ENCODE results near the gene DHRS7. TPM values are rescaled to one million over a fixed set of nuclear protein-coding genes. Genes with fewer than 3 reads are reported as not detected.

DHRS7 gene
- total and polyA plus RNA-seq, 2 of the 8 experiments (the other 6 are each of a cell fraction or from before 2014, with no cell fraction given): 10.8 to 27.5 TPM

DNA sequence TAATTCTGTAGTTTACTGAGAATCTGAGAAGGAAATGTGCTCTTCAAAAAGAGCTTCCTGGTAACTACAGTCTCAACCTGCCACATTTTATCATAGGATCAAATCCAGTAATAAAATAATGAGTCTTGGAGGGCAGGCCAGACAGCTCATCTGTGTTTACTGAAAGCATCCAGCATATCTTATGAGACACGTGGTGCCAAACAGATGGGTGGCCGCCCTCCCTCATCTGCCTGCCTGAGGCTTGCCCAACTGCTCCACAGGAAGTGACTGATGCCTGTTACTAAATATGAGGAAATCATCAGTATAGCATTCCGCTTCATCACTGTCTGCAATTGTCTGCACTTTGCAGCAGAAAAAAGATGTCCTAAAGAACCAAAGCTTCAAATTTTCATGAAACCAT is 13.5 kb downstream of the DHRS7 start:
- Histone ChIP-seq H2BK120ac (replicated peaks; ENCODE audit: low read depth, low read length) (no peak overlapping the region), H2BK15ac (ENCODE audit: low read length) (no peak overlapping the region), H3K9me3 (ENCODE audit: insufficient read depth in 2 of 2, low read depth in 1 of 2, low read length in 1 of 2) (no peaks in the 10 kb centered on the region), H3K79me1 (ENCODE audit: low read depth, low read length) (no peaks in the 10 kb centered on the region), H3K56ac (replicated peaks; ENCODE audit: insufficient read length, low read depth, low read length) (no peak overlapping the region), H4K91ac (replicated peaks; ENCODE audit: insufficient read length, low read length) (no peak overlapping the region), H4K20me1 (replicated peaks in 1 of 2; ENCODE audit: control insufficient read depth in 1 of 2, insufficient read depth in 2 of 2, low read length in 2 of 2) (no peaks in the 10 kb centered on the region), H2BK5ac (ENCODE audit: low read depth, low read length) (no peak overlapping the region), H3K79me2 (ENCODE audit: control insufficient read depth in 1 of 2, insufficient read depth in 2 of 2, low read length in 2 of 2) (no peaks in the 10 kb centered on the region), H3K4me1 (replicated peaks in 1 of 4; ENCODE audit: control insufficient read depth in 3 of 4, insufficient read depth in 4 of 4, low read length in 3 of 4) (peaks cover 0 to 2% (median 0%) of the 10 kb centered on the region in 4 experiments; a peak in 1 of 7 replicates), H3K23me2 (ENCODE audit: low read depth, low read length) (no peaks in the 10 kb centered on the region), H2AK5ac (ENCODE audit: low read depth, low read length) (no peak overlapping the region), H4K5ac (ENCODE audit: insufficient read length, low read depth, low read length) (no peak overlapping the region), H4K8ac (ENCODE audit: extremely low read depth, insufficient read depth, low read length) (no peak overlapping the region), H3K27ac (ENCODE audit: low read depth, low read length) (no peak overlapping the region), H3K9ac (replicated peaks in 1 of 4; ENCODE audit: extremely low read depth in 1 of 4, low read depth in 3 of 4, low read length in 3 of 4) (no peak overlapping the region), H2BK12ac (ENCODE audit: low read depth, low read length) (no peak overlapping the region), H3K14ac (ENCODE audit: insufficient read length) (no peak overlapping the region), H3K4me2 (ENCODE audit: insufficient read depth in 1 of 2, low read depth in 2 of 2, low read length in 2 of 2) (no peak overlapping the region), H3K23ac (ENCODE audit: insufficient read length) (no peak overlapping the region), H3K4me3 (ENCODE audit: extremely low read depth in 1 of 4, insufficient read depth in 2 of 4, low read depth in 3 of 4, low read length in 4 of 4) (no peak overlapping the region), H3K27me3 (replicated peaks in 1 of 4; ENCODE audit: control insufficient read depth in 3 of 4, extremely low read depth in 1 of 4, insufficient read depth in 3 of 4, low read length in 3 of 4) (no peaks in the 10 kb centered on the region), H3K36me3 (ENCODE audit: control insufficient read depth in 2 of 4, insufficient read depth in 4 of 4, low read length in 3 of 4) (peaks cover 0 to 6% (median 0%) of the 10 kb centered on the region in 4 experiments; a peak in 2 of 8 replicates), H3K18ac (ENCODE audit: extremely low read depth, low read length) (no peak overlapping the region), H2BK20ac (ENCODE audit: low read length) (no peak overlapping the region), H3K4ac (replicated peaks; ENCODE audit: insufficient read length, low read depth, low read length) (no peak overlapping the region), H2AFZ (ENCODE audit: low read length) (no peak overlapping the region)
- ChIA-PET POLR2A (ENCODE audit: partially characterized antibody) (interaction anchor here (1.1 kb wide), 1 partner anchor 9 kb away, joined by 3 read pairs; no protein-coding TSS in a partner anchor), CTCF (ENCODE audit: partially characterized antibody) (interaction anchor here (1.2 to 1.7 kb wide), 2 partner anchors 14 to 185 kb away, joined by 3 to 5 read pairs; partner anchors contain the start of gene DHRS7)
- FAIRE-seq (no peak), DNase-seq (ENCODE audit: low read depth in 1 of 2, low spot score in 2 of 2) (no peak)
- TF ChIP-seq POU5F1 (IDR thresholded peaks at IDR 0.05; ENCODE audit: low read depth, low read length): no peak
- WGBS, 2 experiments (ENCODE audit: extremely low coverage in 1 of 2, insufficient coverage in 1 of 2, insufficient read length in 1 of 2, insufficient replicate concordance in 2 of 2, low coverage in 1 of 2, low lambda C conversion rate in 2 of 2, missing lambda C conversion rate in 1 of 2): 74% methylated on average over 3 of the region's 3 CpGs; no CpG with 5 or more reads in 1 of the 2 experiments
